GM23338 (cell line): Measurements from ENCODE around the gene PMIS2. TPM values are rescaled to one million over a fixed set of nuclear protein-coding genes. Genes with fewer than 3 reads are reported as not detected.

Experiments
- ATAC-seq: fragments of 200-7000 bp; cut with Tn5 transposase; 3 replicates; pipeline ENCODE4 v1.9.1; 2020
- DNase-seq: peaks from one replicate; pipeline ENCODE4 v3.0.0-alpha.2; 2015; ENCODE audit warnings: low spot score
- H2AFZ ChIP-seq: fragments of 200-600 bp; sonication (generic); 2 replicates; pipeline ENCODE4 v1.8.0; 2016; ENCODE audit warnings: antibody characterized with exemption, mild to moderate bottlenecking, moderate library complexity
- H3F3A ChIP-seq: fragments of 200-600 bp; sonication (generic); replicated peaks from 2 replicates; pipeline ENCODE4 v1.8.0; 2017; ENCODE audit warnings: antibody characterized with exemption, mixed run types, low read depth
- H3K27ac ChIP-seq: fragments of 200-600 bp; sonication (generic); 2 replicates; pipeline ENCODE4 v1.6.1; 2016; ENCODE audit warnings: low read depth
- H3K27me3 ChIP-seq: fragments of 200-600 bp; sonication (generic); 2 replicates; pipeline ENCODE4 v1.8.0; 2016; ENCODE audit warnings: mild to moderate bottlenecking, mixed run types, moderate library complexity; ENCODE audit not compliant: insufficient read depth
- H3K36me3 ChIP-seq: fragments of 200-600 bp; sonication (generic); 2 replicates; pipeline ENCODE4 v1.8.0; 2016; ENCODE audit warnings: mild to moderate bottlenecking; ENCODE audit not compliant: insufficient read depth
- H3K4me1 ChIP-seq: fragments of 200-600 bp; sonication (generic); 2 replicates; pipeline ENCODE4 v1.8.0; 2016; ENCODE audit warnings: mild to moderate bottlenecking, moderate library complexity; ENCODE audit not compliant: insufficient read depth
- H3K4me2 ChIP-seq: fragments of 200-600 bp; sonication (generic); 2 replicates; pipeline ENCODE4 v1.7.1; 2017; ENCODE audit warnings: mixed run types
- H3K4me3 ChIP-seq: fragments of 200-600 bp; sonication (generic); 2 replicates; pipeline ENCODE4 v1.6.1; 2016; ENCODE audit warnings: mixed run types
- H3K79me2 ChIP-seq: fragments of 200-600 bp; sonication (generic); replicated peaks from 2 replicates; pipeline ENCODE4 v1.8.0; 2017; ENCODE audit warnings: mild to moderate bottlenecking; ENCODE audit not compliant: insufficient read depth
- H3K9me2 ChIP-seq: fragments of 200-600 bp; sonication (generic); 2 replicates; pipeline ENCODE4 v1.8.0; 2017; ENCODE audit not compliant: insufficient read depth
- H4K20me1 ChIP-seq: fragments of 200-600 bp; sonication (generic); replicated peaks from 2 replicates; pipeline ENCODE4 v1.8.0; 2017; ENCODE audit warnings: mild to moderate bottlenecking; ENCODE audit not compliant: insufficient read depth
- H3K27ac Mint-ChIP-seq: 2 replicates; pipeline ENCODE4 v1.8.0; 2020; ENCODE audit warnings: inconsistent platforms, mild to moderate bottlenecking, moderate library complexity, mixed read lengths
- H3K27me3 Mint-ChIP-seq: 3 replicates; pipeline ENCODE4 v1.8.0; 2022; ENCODE audit warnings: low read depth, mild to moderate bottlenecking, moderate library complexity, mixed read lengths, inconsistent platforms; ENCODE audit not compliant: insufficient read depth, poor library complexity
- H3K36me3 Mint-ChIP-seq: 3 replicates; pipeline ENCODE4 v1.8.0; 2021; ENCODE audit warnings: low read depth, mild to moderate bottlenecking, inconsistent platforms, moderate library complexity, mixed read lengths
- H3K4me1 Mint-ChIP-seq: 3 replicates; pipeline ENCODE4 v1.8.0; 2020; ENCODE audit warnings: mild to moderate bottlenecking, inconsistent platforms, mixed read lengths
- H3K4me3 Mint-ChIP-seq: 3 replicates; pipeline ENCODE4 v1.8.0; 2021; ENCODE audit warnings: moderate library complexity, mild to moderate bottlenecking, inconsistent platforms, mixed read lengths
- H3K9me3 Mint-ChIP-seq: 3 replicates; pipeline ENCODE4 v1.8.0; 2020; ENCODE audit warnings: moderate library complexity, mild to moderate bottlenecking, inconsistent platforms, mixed read lengths
- CREB1 ChIP-seq: fragments of 250-450 bp; sonication (Bioruptor Pico); IDR thresholded peaks from 2 replicates; pipeline ENCODE4 v1.5.0; 2020; ENCODE audit warnings: low read depth, mild to moderate bottlenecking, moderate library complexity
- CTCF ChIP-seq, 2 experiments: fragments of 200-600 bp in 1 of 2; sonication (generic) in 1 of 2; conservative IDR thresholded peaks; 2 replicates each; pipeline versions ENCODE4 v1.5.1 to v1.6.1; 2016 to 2017; ENCODE audit warnings: antibody characterized with exemption in 2 of 2, low read depth in 2 of 2, mild to moderate bottlenecking in 2 of 2, moderate library complexity in 1 of 2
- ETS1 ChIP-seq: IDR thresholded peaks from 2 replicates; pipeline ENCODE4 v1.6.1; 2016; ENCODE audit warnings: antibody characterized with exemption
- EZH2phosphoT487 ChIP-seq: fragments of 200-600 bp; sonication (generic); IDR thresholded peaks from one replicate; pipeline ENCODE4 v1.8.1; 2018; ENCODE audit warnings: antibody characterized with exemption; ENCODE audit not compliant: unreplicated experiment
- POLR2AphosphoS5 ChIP-seq: IDR thresholded peaks from 2 replicates; pipeline ENCODE4 v1.6.1; 2016; ENCODE audit warnings: antibody characterized with exemption, low read depth
- REST ChIP-seq: IDR thresholded peaks from one replicate; pipeline ENCODE4 v1.6.1; 2018; ENCODE audit warnings: antibody characterized with exemption; ENCODE audit not compliant: unreplicated experiment
- ZNF331 ChIP-seq: fragments of 250-450 bp; sonication (Bioruptor Pico); IDR thresholded peaks from 2 replicates; pipeline ENCODE4 v1.5.0; 2020; ENCODE audit warnings: low read depth, mild to moderate bottlenecking, moderate library complexity
- ZNF462 ChIP-seq: fragments of 250-450 bp; sonication (Bioruptor Pico); IDR thresholded peaks from 2 replicates; pipeline ENCODE4 v1.5.0; 2020; ENCODE audit warnings: mild to moderate bottlenecking, moderate library complexity
- polyA plus RNA-seq: library from polyadenylated mRNA; unstranded; fragments of >200 nt; fragmentation: Nextera tagmentation; extraction: Ambion mirVana; gene quantifications from 2 replicates; pipeline ENCODE4 v1.2.1, GENCODE V29; 2016
- total RNA-seq: library from RNA; depleted of rRNA; stranded (reverse); fragments of >200 nt; shearing (Covaris generic); gene quantifications from 2 replicates; pipeline ENCODE4 v1.2.3, GENCODE V29; 2014

The PMIS2 gene
- total and polyA plus RNA-seq, 2 experiments from 2014 or later: not detected

GRCh38 chr19:35553385-35554000, 32.5 kb upstream of the PMIS2 start:
- H4K20me1 ChIP-seq: peaks cover 9% of the 10 kb centered on the region
- peaks cover 19% of the 10 kb centered on the region for H3K27me3 Mint-ChIP-seq
- H3K4me2 ChIP-seq: no peak overlapping the region
- peaks cover 16% of the 10 kb centered on the region; the same call in 1 of the 2 replicates for H3F3A ChIP-seq
- no peaks in the 10 kb centered on the region for H3K79me2 ChIP-seq
- peaks cover 18% of the 10 kb centered on the region for H3K4me1 Mint-ChIP-seq
- H3K9me3 Mint-ChIP-seq: no peaks in the 10 kb centered on the region; the same call in none of the 3 replicates
- H3K36me3 ChIP-seq: no peaks in the 10 kb centered on the region
- no peak overlapping the region for H2AFZ ChIP-seq
- ATAC-seq (no peak), DNase-seq (no peak)
- no peak for TF ChIP-seq ZNF462 (CRISPR knock-in tag)
- peaks cover 4% of the 10 kb centered on the region; the same call in 1 of the 2 replicates for H3K4me1 ChIP-seq
- no peak overlapping the region for H3K27ac Mint-ChIP-seq
- no peak overlapping the region for H3K27ac ChIP-seq
- H3K36me3 Mint-ChIP-seq: peaks cover 13% of the 10 kb centered on the region
- no peaks in the 10 kb centered on the region for H3K9me2 ChIP-seq
- no peak overlapping the region for H3K4me3 ChIP-seq
- no peaks in the 10 kb centered on the region for H3K27me3 ChIP-seq
- no peak overlapping the region; the same call in 2 of the 3 replicates for H3K4me3 Mint-ChIP-seq

GRCh38 chr19:35554076-35554475, 31.9 kb upstream of the PMIS2 start:
- H2AFZ ChIP-seq: no peak overlapping the region
- peaks cover 5% of the 10 kb centered on the region for H3K27me3 ChIP-seq
- no peak overlapping the region for H3K27ac ChIP-seq
- H3K79me2 ChIP-seq: no peaks in the 10 kb centered on the region
- H3K4me1 ChIP-seq: peaks cover 8% of the 10 kb centered on the region; the same call in 1 of the 2 replicates
- peaks cover 22% of the 10 kb centered on the region for H3K27me3 Mint-ChIP-seq
- DNase-seq (no peak), ATAC-seq (no peak)
- no peaks in the 10 kb centered on the region; the same call in none of the 3 replicates for H3K9me3 Mint-ChIP-seq
- no peak overlapping the region for H3K4me3 Mint-ChIP-seq
- peaks cover 11% of the 10 kb centered on the region; the same call in 1 of the 2 replicates for H3F3A ChIP-seq
- H3K4me1 Mint-ChIP-seq: peaks cover 14% of the 10 kb centered on the region
- no peaks in the 10 kb centered on the region for H3K9me2 ChIP-seq
- H3K4me2 ChIP-seq: no peak overlapping the region
- H4K20me1 ChIP-seq: peaks cover 9% of the 10 kb centered on the region
- no peak overlapping the region for H3K4me3 ChIP-seq
- H3K36me3 Mint-ChIP-seq: peaks cover 11% of the 10 kb centered on the region
- no peak overlapping the region for H3K27ac Mint-ChIP-seq
- H3K36me3 ChIP-seq: no peaks in the 10 kb centered on the region
- TF ChIP-seq CTCF (conservative IDR thresholded peaks at IDR 0.05; ENCODE audit: low read depth in 2 of 2): no peak
- no peak for TF ChIP-seq POLR2AphosphoS5
- TF ChIP-seq EZH2phosphoT487: no peak
- TF ChIP-seq ZNF331: no peak
- TF ChIP-seq ETS1: no peak
- TF ChIP-seq CREB1 (CRISPR knock-in tag): no peak
- no peak for TF ChIP-seq REST
